ENCODE results near the gene PIK3R5.

The PIK3R5 gene

GRCh38 chr17:8900207-8900606, 65.3 kb downstream of the PIK3R5 start:
- Histone ChIP-seq H3K27me3 (ENCODE audit: control insufficient read depth, insufficient read depth, low read length, poor library complexity, severe bottlenecking) (no peaks in the 10 kb centered on the region), H3K4me1 (ENCODE audit: control insufficient read depth, insufficient read depth, low read length) (no peaks in the 10 kb centered on the region), H3K36me3 (ENCODE audit: control insufficient read depth, insufficient read depth, low read length) (no peaks in the 10 kb centered on the region), H3K9me3 (ENCODE audit: control insufficient read depth, low read length) (no peaks in the 10 kb centered on the region), H3K27ac (ENCODE audit: insufficient read depth, low read depth, low read length, poor library complexity, severe bottlenecking) (no peak overlapping the region), H3K4me3 (ENCODE audit: insufficient read depth, low read depth, low read length) (no peak overlapping the region)
- 92 to 95% methylated on average over 6 of the region's 6 CpGs for WGBS, 2 experiments

GRCh38 chr17:8898636-8899035, 66.9 kb downstream of the PIK3R5 start:
- peaks cover 8% of the 10 kb centered on the region for H3K4me1 ChIP-seq (ENCODE audit: control insufficient read depth, insufficient read depth, low read length)
- no peak overlapping the region for H3K4me3 ChIP-seq (ENCODE audit: insufficient read depth, low read depth, low read length)
- no peaks in the 10 kb centered on the region for H3K36me3 ChIP-seq (ENCODE audit: control insufficient read depth, insufficient read depth, low read length)
- 93 to 94% methylated on average over 6 of the region's 6 CpGs for WGBS, 2 experiments
- H3K27me3 ChIP-seq (ENCODE audit: control insufficient read depth, insufficient read depth, low read length, poor library complexity, severe bottlenecking): peaks cover 4% of the 10 kb centered on the region
- no peak overlapping the region for H3K27ac ChIP-seq (ENCODE audit: insufficient read depth, low read depth, low read length, poor library complexity, severe bottlenecking)
- H3K9me3 ChIP-seq (ENCODE audit: control insufficient read depth, low read length): no peaks in the 10 kb centered on the region

GRCh38 chr17:8898126-8898525, 67.4 kb downstream of the PIK3R5 start:
- H3K9me3 ChIP-seq (ENCODE audit: control insufficient read depth, low read length): no peaks in the 10 kb centered on the region
- peaks cover 8% of the 10 kb centered on the region for H3K4me1 ChIP-seq (ENCODE audit: control insufficient read depth, insufficient read depth, low read length)
- H3K4me3 ChIP-seq (ENCODE audit: insufficient read depth, low read depth, low read length): no peak overlapping the region
- no peak overlapping the region for H3K27ac ChIP-seq (ENCODE audit: insufficient read depth, low read depth, low read length, poor library complexity, severe bottlenecking)
- H3K27me3 ChIP-seq (ENCODE audit: control insufficient read depth, insufficient read depth, low read length, poor library complexity, severe bottlenecking): peaks cover 4% of the 10 kb centered on the region
- WGBS, 2 experiments: 87 to 93% methylated on average over 2 of the region's 2 CpGs
- H3K36me3 ChIP-seq (ENCODE audit: control insufficient read depth, insufficient read depth, low read length): no peaks in the 10 kb centered on the region

GRCh38 chr17:8896641-8897635, 68.6 kb downstream of the PIK3R5 start:
- no peaks in the 10 kb centered on the region for H3K9me3 ChIP-seq (ENCODE audit: control insufficient read depth, low read length)
- no peak overlapping the region for H3K4me3 ChIP-seq (ENCODE audit: insufficient read depth, low read depth, low read length)

GRCh38 chr17:8896087-8896486, 69.4 kb downstream of the PIK3R5 start:
- Histone ChIP-seq H3K36me3 (ENCODE audit: control insufficient read depth, insufficient read depth, low read length) (no peaks in the 10 kb centered on the region), H3K27ac (ENCODE audit: insufficient read depth, low read depth, low read length, poor library complexity, severe bottlenecking) (no peak overlapping the region), H3K4me1 (ENCODE audit: control insufficient read depth, insufficient read depth, low read length) (peaks cover 8% of the 10 kb centered on the region), H3K27me3 (ENCODE audit: control insufficient read depth, insufficient read depth, low read length, poor library complexity, severe bottlenecking) (peaks cover 4% of the 10 kb centered on the region), H3K4me3 (ENCODE audit: insufficient read depth, low read depth, low read length) (no peak overlapping the region), H3K9me3 (ENCODE audit: control insufficient read depth, low read length) (no peaks in the 10 kb centered on the region)
- 89 to 94% methylated on average over 3 of the region's 3 CpGs for WGBS, 2 experiments

More at GRCh38 chr17:8896641-8897635, 68.6 kb downstream of the PIK3R5 start:
- no peaks in the 10 kb centered on the region for H3K36me3 ChIP-seq (ENCODE audit: control insufficient read depth, insufficient read depth, low read length)
- 85 to 86% methylated on average over 12 of the region's 12 CpGs for WGBS, 2 experiments
- H3K27me3 ChIP-seq (ENCODE audit: control insufficient read depth, insufficient read depth, low read length, poor library complexity, severe bottlenecking): peaks cover 4% of the 10 kb centered on the region
- peaks cover 8% of the 10 kb centered on the region for H3K4me1 ChIP-seq (ENCODE audit: control insufficient read depth, insufficient read depth, low read length)
- no peak overlapping the region for H3K27ac ChIP-seq (ENCODE audit: insufficient read depth, low read depth, low read length, poor library complexity, severe bottlenecking)

- WGBS, 2 experiments: 39% methylated on average over 24 of the region's 24 CpGs
- H3K9me3 ChIP-seq (ENCODE audit: control insufficient read depth, low read length): no peaks in the 10 kb centered on the region
- H3K27ac ChIP-seq (ENCODE audit: insufficient read depth, low read depth, low read length, poor library complexity, severe bottlenecking): no peak overlapping the region
- peaks cover 8% of the 10 kb centered on the region for H3K4me1 ChIP-seq (ENCODE audit: control insufficient read depth, insufficient read depth, low read length)
- peaks cover 4% of the 10 kb centered on the region for H3K27me3 ChIP-seq (ENCODE audit: control insufficient read depth, insufficient read depth, low read length, poor library complexity, severe bottlenecking)
- no peaks in the 10 kb centered on the region for H3K36me3 ChIP-seq (ENCODE audit: control insufficient read depth, insufficient read depth, low read length)
- no peak overlapping the region for H3K4me3 ChIP-seq (ENCODE audit: insufficient read depth, low read depth, low read length)
These were observed 70.6 kb downstream of the PIK3R5 start for GRCh38 chr17:8894673-8895578.

GRCh38 chr17:8894202-8894671, 71.3 kb downstream of the PIK3R5 start:
- 20 to 21% methylated on average over 17 of the region's 17 CpGs for WGBS, 2 experiments
- Histone ChIP-seq H3K9me3 (ENCODE audit: control insufficient read depth, low read length) (no peaks in the 10 kb centered on the region), H3K4me1 (ENCODE audit: control insufficient read depth, insufficient read depth, low read length) (peaks cover 8% of the 10 kb centered on the region), H3K27ac (ENCODE audit: insufficient read depth, low read depth, low read length, poor library complexity, severe bottlenecking) (no peak overlapping the region), H3K4me3 (ENCODE audit: insufficient read depth, low read depth, low read length) (no peak overlapping the region), H3K27me3 (ENCODE audit: control insufficient read depth, insufficient read depth, low read length, poor library complexity, severe bottlenecking) (peaks cover 4% of the 10 kb centered on the region), H3K36me3 (ENCODE audit: control insufficient read depth, insufficient read depth, low read length) (no peaks in the 10 kb centered on the region)

GRCh38 chr17:8893621-8894201, 71.8 kb downstream of the PIK3R5 start:
- WGBS, 2 experiments: 62 to 63% methylated on average over 15 of the region's 15 CpGs
- Histone ChIP-seq H3K36me3 (ENCODE audit: control insufficient read depth, insufficient read depth, low read length) (no peaks in the 10 kb centered on the region), H3K27me3 (ENCODE audit: control insufficient read depth, insufficient read depth, low read length, poor library complexity, severe bottlenecking) (peaks cover 4% of the 10 kb centered on the region), H3K4me3 (ENCODE audit: insufficient read depth, low read depth, low read length) (no peak overlapping the region), H3K4me1 (ENCODE audit: control insufficient read depth, insufficient read depth, low read length) (peaks cover 8% of the 10 kb centered on the region), H3K9me3 (ENCODE audit: control insufficient read depth, low read length) (no peaks in the 10 kb centered on the region), H3K27ac (ENCODE audit: insufficient read depth, low read depth, low read length, poor library complexity, severe bottlenecking) (no peak overlapping the region)

- Histone ChIP-seq H3K9me3 (ENCODE audit: control insufficient read depth, low read length) (no peaks in the 10 kb centered on the region), H3K4me1 (ENCODE audit: control insufficient read depth, insufficient read depth, low read length) (peaks cover 8% of the 10 kb centered on the region), H3K36me3 (ENCODE audit: control insufficient read depth, insufficient read depth, low read length) (no peaks in the 10 kb centered on the region), H3K27ac (ENCODE audit: insufficient read depth, low read depth, low read length, poor library complexity, severe bottlenecking) (no peak overlapping the region), H3K4me3 (ENCODE audit: insufficient read depth, low read depth, low read length) (no peak overlapping the region), H3K27me3 (ENCODE audit: control insufficient read depth, insufficient read depth, low read length, poor library complexity, severe bottlenecking) (peaks cover 4% of the 10 kb centered on the region)
- 91 to 100% methylated on average over 3 of the region's 3 CpGs for WGBS, 2 experiments
These were observed 72.4 kb downstream of the PIK3R5 start for GRCh38 chr17:8893059-8893458.
